HG03457 (cell line): ENCODE measurements around the gene CAPRIN1.
"Not testable (repeated sequence)": the region's sequence is repeated elsewhere in the genome, so short reads cannot be mapped to it uniquely, and the experiment has no call there.

Source experiments
- ATAC-seq: cut with Tn5 transposase; IDR thresholded peaks from one replicate; pipeline ENCODE4 v1.9.1; 2021; ENCODE audit warnings: moderate number of reproducible peaks; ENCODE audit not compliant: unreplicated experiment

The CAPRIN1 gene

GRCh38 chr11:34050581-34051348, 766 bp upstream of the CAPRIN1 start:
- ATAC-seq = no peak

DNA sequence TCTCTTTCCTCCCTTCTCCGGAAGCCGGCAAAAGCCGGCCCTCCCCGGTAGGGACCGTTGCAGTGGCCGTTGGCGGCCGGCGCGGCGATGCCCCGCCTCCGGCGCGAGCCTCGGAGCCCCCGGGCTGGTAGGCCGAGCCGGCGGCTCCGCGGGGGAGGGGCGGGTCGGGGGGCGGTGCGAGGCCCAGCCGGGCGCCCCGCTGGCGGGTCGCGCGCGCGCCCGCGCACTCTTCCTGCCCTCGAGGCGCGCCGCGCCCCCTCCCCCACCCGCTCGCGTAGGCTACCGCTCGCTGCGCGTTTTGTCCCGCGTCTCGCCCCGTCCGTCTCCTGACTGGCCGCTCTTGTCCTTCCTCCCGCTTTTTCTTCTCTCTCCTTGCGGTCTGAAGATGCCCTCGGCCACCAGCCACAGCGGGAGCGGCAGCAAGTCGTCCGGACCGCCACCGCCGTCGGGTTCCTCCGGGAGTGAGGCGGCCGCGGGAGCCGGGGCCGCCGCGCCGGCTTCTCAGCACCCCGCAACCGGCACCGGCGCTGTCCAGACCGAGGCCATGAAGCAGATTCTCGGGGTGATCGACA, 591 bp downstream of the CAPRIN1 start:
- peak; percentile 35 for ATAC-seq

- no peak for ATAC-seq
Measured at GRCh38 chr11:34052608-34053160, 1.2 kb downstream of the CAPRIN1 start.

DNA sequence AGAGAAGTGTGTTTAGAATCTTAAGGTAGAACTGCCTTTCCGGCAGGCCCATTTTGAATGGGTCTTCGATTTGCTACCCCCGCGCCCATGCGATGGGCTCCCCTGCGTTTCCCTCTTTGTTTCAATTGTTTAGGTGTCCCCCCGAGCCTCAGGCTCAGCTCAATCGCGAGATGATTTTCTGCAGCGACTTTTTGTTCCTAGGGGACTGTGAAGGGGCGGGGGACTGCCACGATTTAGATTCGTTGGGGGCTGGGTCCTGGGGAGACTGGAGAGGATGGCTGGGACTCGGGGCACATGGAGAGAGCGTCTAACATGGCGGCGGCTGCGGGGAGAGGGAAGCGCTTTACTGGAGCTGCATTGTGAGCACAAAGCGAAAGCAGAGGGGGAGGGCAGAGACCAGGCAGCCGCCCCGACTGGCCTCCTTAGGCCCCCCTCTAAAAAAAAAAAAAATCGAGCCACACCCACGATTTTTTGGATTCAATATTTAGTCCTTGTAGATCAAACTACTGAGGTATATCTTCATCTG, 1.7 kb downstream of the CAPRIN1 start:
- ATAC-seq = no peak

- not testable (repeated sequence) for ATAC-seq
Measured at GRCh38 chr11:34054351-34054750, 2.8 kb downstream of the CAPRIN1 start.

DNA sequence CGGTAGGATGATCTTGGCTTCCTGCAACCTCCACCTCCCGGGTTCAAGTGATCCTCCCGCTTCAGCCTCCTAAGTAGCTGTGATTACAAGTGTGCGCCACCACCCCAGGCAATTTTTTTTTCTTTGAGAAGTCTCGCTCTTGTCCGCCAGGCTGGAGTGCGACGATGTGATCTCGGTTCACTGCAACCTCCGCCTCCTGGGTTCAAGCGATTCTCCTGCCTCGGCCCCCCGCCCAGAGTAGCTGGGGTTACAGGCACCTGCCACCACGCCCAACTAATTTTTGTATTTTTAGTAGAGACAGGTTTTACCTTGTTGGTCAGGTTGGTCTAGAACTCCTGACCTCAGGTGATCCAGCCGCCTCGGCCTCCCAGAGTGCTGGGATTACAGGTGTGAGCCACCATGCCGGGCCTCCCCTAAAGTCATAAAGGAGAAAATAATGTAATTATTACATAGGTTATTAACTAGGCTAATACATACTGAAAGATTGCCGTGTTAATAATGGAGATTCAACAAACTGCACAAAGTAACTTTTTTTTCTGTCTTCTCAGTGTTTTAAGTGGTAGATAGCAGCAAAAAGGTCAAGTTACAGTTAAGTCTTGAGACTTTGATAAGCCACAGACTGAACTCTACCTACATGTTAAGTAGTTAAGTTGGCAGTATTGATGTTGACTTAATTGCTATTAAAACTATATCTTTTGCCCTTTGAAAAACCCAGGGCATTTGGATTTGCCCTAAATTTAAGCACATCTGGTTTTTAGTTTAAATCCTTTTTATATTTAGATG, 3.9 kb downstream of the CAPRIN1 start:
- no peak for ATAC-seq

GRCh38 chr11:34056672-34057071, 5.1 kb downstream of the CAPRIN1 start:
- ATAC-seq = no peak

- ATAC-seq = no peak
Measured at GRCh38 chr11:34063061-34063795, 11.7 kb downstream of the CAPRIN1 start.

- ATAC-seq = no peak
Measured at GRCh38 chr11:34064291-34064690, 12.8 kb downstream of the CAPRIN1 start.

GRCh38 chr11:34065505-34066203, 14.1 kb downstream of the CAPRIN1 start:
- no peak for ATAC-seq

DNA sequence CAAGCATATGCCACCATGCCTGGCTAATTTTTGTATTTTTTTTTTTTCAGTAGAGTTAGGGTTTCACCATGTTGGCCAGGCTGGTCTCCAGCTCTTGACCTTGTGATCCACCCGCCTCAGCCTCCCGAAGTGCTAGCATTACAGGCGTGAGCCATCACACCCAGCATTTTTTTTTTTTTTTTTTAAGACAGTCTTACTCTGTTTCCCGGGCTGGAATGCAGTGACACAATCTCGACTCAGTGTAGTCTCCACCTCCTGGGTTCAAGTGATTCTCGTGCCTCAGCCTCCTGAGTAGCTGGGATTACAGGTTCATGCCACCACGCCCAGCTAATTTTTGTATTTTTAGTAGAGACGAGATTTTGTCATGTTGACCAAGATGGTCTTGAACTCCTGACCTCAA, 15.2 kb downstream of the CAPRIN1 start:
- ATAC-seq = not testable (repeated sequence)

DNA sequence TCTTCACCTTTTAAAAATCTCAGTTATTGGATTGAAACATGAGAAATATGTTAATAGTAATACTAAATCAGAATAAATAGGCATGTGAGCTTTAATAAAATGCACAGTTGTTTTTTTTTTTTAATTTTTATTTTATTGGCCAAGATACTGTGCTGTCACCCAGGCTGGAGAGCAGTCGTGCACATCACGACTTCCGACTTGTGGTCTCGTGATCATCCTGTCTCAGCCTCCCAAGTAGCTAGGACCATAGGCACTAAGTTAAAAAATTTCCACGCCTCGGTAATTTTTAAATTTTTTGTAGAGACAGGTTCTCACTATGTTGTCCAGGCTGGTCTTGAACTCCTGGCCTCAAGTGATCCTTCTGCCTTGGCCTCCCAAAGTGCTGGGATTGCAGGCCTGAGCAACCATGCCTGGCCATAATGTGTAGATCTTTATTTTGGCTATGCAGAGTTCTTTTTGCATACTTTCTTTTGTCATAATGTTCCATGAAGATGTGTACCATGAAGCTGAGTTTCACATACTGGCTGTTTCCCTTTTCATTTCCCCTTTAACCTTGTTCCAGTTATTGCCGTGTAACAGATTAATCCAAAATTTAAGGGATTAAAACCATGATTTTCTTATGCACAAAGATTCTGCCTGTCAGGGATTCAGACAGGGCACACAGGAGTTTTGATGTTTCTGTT, 16.0 kb downstream of the CAPRIN1 start:
- ATAC-seq = no peak

DNA sequence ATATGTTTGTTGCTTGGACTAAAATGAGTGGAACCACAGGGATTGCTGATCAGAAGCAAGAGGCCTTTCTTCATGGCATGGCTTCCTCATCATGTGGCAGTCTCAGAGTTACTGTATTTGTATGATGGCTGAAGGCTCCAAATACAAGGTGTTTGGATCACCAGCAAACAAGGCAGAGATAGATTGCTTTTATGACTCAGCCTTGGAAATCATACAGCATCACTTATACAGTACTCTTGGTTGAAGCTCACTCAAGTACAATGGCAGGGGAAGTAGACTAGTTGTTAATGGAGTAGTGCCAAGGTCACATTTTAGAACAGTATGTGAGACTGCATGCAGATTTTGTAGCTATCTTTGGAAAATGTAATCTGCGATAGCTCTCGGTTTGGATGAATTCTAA, 16.6 kb downstream of the CAPRIN1 start:
- ATAC-seq = no peak

DNA sequence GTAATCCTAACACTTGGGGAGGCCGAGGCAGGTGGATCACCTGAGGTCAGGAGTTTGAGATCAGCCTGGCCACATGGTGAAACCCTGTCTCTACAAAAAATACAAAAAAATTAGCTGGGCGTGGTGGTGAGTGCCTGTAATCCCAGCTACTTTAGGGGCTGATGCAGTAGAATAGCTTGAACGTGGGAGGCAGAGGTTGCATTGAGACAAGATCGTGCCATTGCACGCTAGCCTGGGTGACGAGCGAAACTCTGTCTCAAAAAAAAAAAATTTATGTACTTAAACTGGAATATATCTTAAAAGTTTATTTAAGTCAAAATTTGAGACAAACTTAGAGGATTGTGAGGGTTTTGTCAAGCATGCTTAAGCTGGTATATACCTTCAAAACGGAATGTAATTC, 19.8 kb downstream of the CAPRIN1 start:
- ATAC-seq = not testable (repeated sequence)

DNA sequence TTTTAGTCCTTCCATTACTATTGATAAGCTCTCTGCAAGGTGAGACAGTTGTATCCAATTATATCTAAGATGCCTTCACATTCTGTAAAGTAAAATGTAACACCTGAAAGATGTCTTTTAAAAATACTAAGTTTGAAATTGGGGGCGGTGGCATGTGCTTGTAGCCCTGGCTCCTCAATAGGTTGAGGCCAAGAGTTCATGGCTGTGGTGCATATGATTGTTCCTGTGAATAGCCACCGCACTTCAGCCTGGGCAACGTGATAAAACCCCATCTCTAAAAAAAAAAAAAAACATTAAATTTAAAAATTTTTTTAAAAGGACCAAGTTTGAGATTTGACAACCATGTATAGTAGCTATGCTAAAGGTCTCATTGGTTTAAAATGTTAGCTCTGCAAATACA, 20.5 kb downstream of the CAPRIN1 start:
- ATAC-seq = no peak

DNA sequence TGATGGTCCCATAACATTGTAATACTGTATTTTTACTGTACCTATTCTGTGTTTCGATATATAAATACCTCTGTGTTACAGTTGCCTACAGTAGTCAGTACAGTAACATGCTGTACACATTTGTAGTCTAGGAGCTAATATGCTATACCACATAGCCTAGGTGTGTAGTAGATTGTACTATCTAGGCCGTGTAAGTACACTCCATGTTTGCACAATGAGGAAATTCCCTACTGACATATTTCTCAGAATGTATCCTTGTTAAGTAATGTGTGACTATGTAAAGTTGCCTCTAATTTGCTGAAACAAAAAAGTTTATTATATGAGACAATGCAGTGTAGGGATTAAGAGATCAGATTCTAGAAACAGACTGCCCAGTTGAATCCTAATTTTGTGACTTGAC, 21.3 kb downstream of the CAPRIN1 start:
- no peak for ATAC-seq

GRCh38 chr11:34074391-34074790, 22.9 kb downstream of the CAPRIN1 start:
- no peak for ATAC-seq

DNA sequence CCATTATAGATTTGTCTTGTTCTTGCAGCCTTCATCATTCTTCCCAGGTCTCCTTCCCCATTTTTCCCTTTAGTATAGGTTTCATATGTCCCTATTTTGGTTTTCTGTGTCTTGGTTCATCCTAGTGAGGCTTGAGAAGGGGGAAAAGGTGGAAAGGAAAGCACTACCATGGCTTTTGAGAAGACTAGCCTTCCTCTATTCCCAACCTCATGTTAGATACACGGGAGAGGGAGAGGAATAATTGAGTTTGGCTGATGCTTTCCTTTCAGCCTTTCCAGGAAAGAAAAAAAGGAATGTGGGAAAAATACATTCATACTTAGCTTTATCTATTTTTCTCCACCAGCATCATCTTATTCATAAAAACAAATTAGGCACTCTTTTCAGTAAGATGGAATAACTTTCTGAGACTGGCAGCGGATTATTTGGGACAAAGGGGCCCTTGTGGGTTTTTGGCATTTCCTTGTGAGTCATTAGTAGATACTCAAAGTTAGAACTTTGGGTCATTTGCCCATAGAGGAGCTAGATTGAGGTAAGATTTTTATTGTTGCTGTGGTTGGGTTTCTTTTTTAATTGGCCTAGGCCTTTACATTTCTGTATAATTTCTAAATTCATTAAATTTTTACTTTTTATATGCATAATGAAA, 23.8 kb downstream of the CAPRIN1 start:
- ATAC-seq = no peak

GRCh38 chr11:34080609-34081008, 29.1 kb downstream of the CAPRIN1 start:
- ATAC-seq = no peak
